Left lung (tissue), 14 donors: ENCODE results near the gene FAM133A. TPM values are rescaled to one million over a fixed set of nuclear protein-coding genes. Genes with fewer than 3 reads are reported as not detected.

Source experiments
- ATAC-seq: fragments of 200-7000 bp; cut with Tn5 transposase; one replicate; pipeline ENCODE4 v1.9.1; 2020; ENCODE audit warnings: moderate library complexity
- DNase-seq, 4 donors: peaks; one replicate each; pipeline ENCODE4 v3.0.0-alpha.2; 2013 to 2020
- H3K27ac ChIP-seq, 2 donors: fragments of 200-600 bp; sonication (generic) in 1 of 2; one replicate each; pipeline versions ENCODE4 v1.5.0 to v1.8.0; 2020 to 2021
- H3K27me3 ChIP-seq, 2 donors: fragments of 200-600 bp; sonication (generic) in 1 of 2; one replicate each; pipeline versions ENCODE4 v1.5.0 to v1.8.0; 2020 to 2021
- H3K36me3 ChIP-seq, 2 donors: fragments of 200-600 bp; sonication (generic) in 1 of 2; one replicate each; pipeline versions ENCODE4 v1.5.0 to v1.8.0; 2020 to 2021
- H3K4me1 ChIP-seq, 2 donors: fragments of 200-600 bp; one replicate each; pipeline ENCODE4 v1.8.0; 2021
- H3K4me3 ChIP-seq, 2 donors: fragments of 200-600 bp; sonication (generic) in 1 of 2; one replicate each; pipeline versions ENCODE4 v1.5.0 to v1.8.0; 2020 to 2021; ENCODE audit warnings: mild to moderate bottlenecking in 1 of 2
- H3K9me3 ChIP-seq, 2 donors: fragments of 200-600 bp; sonication (generic) in 1 of 2; one replicate each; pipeline versions ENCODE4 v1.5.0 to v1.8.0; 2020 to 2021
- CTCF ChIP-seq, 2 donors: fragments of 200-600 bp; sonication (generic) in 1 of 2; IDR thresholded peaks; one replicate each; pipeline versions ENCODE4 v1.5.0 to v1.8.0; 2021; ENCODE audit warnings: antibody characterized with exemption in 2 of 2
- intact Hi-C, 2 donors: fragments of 100-400 bp; cut with DNase I; formaldehyde crosslinking; loops; one replicate each; pipeline versions ENCODE4 v1.11.2 to v1.14.2; 2022
- long read RNA-seq, 12 donors: library from polyadenylated mRNA in 2 of 12; unstranded in 2 of 12; transcript quantifications; one replicate each; pipeline ENCODE4 v2.0.0 and lab custom pipeline, GENCODE V29; 2019 to 2026
- polyA plus RNA-seq, 6 donors: library from polyadenylated mRNA; unstranded; fragments of 120-200 nt; gene quantifications; one replicate each; pipeline ENCODE4 v1.2.1, GENCODE V29; 2013; ENCODE audit not compliant: insufficient read length in 6 of 6
- total RNA-seq, 2 donors: library from RNA; stranded (reverse); fragmentation: NEBNext Ultra II Directional; extraction: Animal tissue kit (Norgen Biotek cat#: 25700); gene quantifications; one replicate each; pipeline ENCODE4 v1.2.1, GENCODE V29; 2021
- donor health status: DM: no; HTN: yes; CAD: no.
- donor health status: DM: no; HTN: no; CAD: no.

Gene FAM133A
- not detected for total RNA-seq
- polyA plus RNA-seq = under 1 TPM; 0.08 to 0.17 (median 0.14) TPM
- long read RNA-seq, donor 1 = 0 reads
- long read RNA-seq, donor 2 = 0 reads
- long read RNA-seq, donor 3 = 0 reads
- long read RNA-seq, donor 4 = 0 reads
- long read RNA-seq, donor 5 = 0 reads
- long read RNA-seq, donor 6 = 0 reads
- long read RNA-seq, donor 7 = 0 reads
- long read RNA-seq, donor 8 = 0 reads
- long read RNA-seq, donor 9 = 0 reads
- long read RNA-seq, donor 10 = 0 reads
- long read RNA-seq, donor 11 = 0 reads
- long read RNA-seq, donor 12 = 0 reads

GRCh38 chrX:93673869-93674271, at the start of gene FAM133A:
FAM133A (plus strand) TSS chrX:93674206; CDS start chrX:93709420, 35,214 bp downstream.
- intact Hi-C loops = no loop called here
- peak in 1 of 4 donors; percentile 12 for DNase-seq
- no peaks in the 10 kb centered on the region for H3K9me3 ChIP-seq
- peaks cover 14 to 41% of the 10 kb centered on the region in 2 donors for H3K27me3 ChIP-seq
- no peaks in the 10 kb centered on the region for H3K36me3 ChIP-seq
- TF ChIP-seq CTCF (IDR thresholded peaks at IDR 0.05) = no peak
- no peaks in the 10 kb centered on the region for H3K4me1 ChIP-seq
- H3K27ac ChIP-seq = peak within 1 kb of the TSS; percentile 18 to 46
- H3K4me3 ChIP-seq = peak within 1 kb of the TSS; percentile 31 to 41
- peak; percentile 53 for ATAC-seq

GRCh38 chrX:93637591-93637990, 36.4 kb upstream of the FAM133A start:
- intact Hi-C loops = no loop called here

GRCh38 chrX:93649381-93649780, 24.6 kb upstream of the FAM133A start:
- ATAC-seq = no peak
- no peaks in the 10 kb centered on the region for H3K9me3 ChIP-seq
- intact Hi-C loops = no loop called here

More at GRCh38 chrX:93637591-93637990, 36.4 kb upstream of the FAM133A start:
- Histone ChIP-seq H3K36me3 (no peaks in the 10 kb centered on the region), H3K27ac (no peak overlapping the region), H3K4me3 (no peak overlapping the region), H3K9me3 (peaks cover 0 to 2% of the 10 kb centered on the region in 2 donors), H3K27me3 (peaks cover 0 to 4% of the 10 kb centered on the region in 2 donors), H3K4me1 (no peaks in the 10 kb centered on the region)
- peak in 1 of 4 donors; percentile 5 for DNase-seq
- no peak for ATAC-seq
- no peak for TF ChIP-seq CTCF (IDR thresholded peaks at IDR 0.05)

GRCh38 chrX:93660575-93660974, 13.4 kb upstream of the FAM133A start:
- no peak for TF ChIP-seq CTCF (IDR thresholded peaks at IDR 0.05)
- no peak overlapping the region for H3K4me3 ChIP-seq
- intact Hi-C loops = no loop called here
- no peak for ATAC-seq
- H3K36me3 ChIP-seq = no peaks in the 10 kb centered on the region
- H3K27me3 ChIP-seq = no peaks in the 10 kb centered on the region
- H3K9me3 ChIP-seq = no peaks in the 10 kb centered on the region
- no peaks in the 10 kb centered on the region for H3K4me1 ChIP-seq
- no peak overlapping the region for H3K27ac ChIP-seq
- DNase-seq = peak in 1 of 4 donors; percentile 6

More at GRCh38 chrX:93649381-93649780, 24.6 kb upstream of the FAM133A start:
- Histone ChIP-seq H3K27me3 (no peaks in the 10 kb centered on the region), H3K36me3 (no peaks in the 10 kb centered on the region), H3K27ac (no peak overlapping the region), H3K4me1 (no peaks in the 10 kb centered on the region), H3K4me3 (no peak overlapping the region)
- no peak for TF ChIP-seq CTCF (IDR thresholded peaks at IDR 0.05)
- DNase-seq = no peak

- peak within 1 kb of the TSS; percentile 18 to 46 for H3K27ac ChIP-seq
- H3K27me3 ChIP-seq = peaks cover 14 to 41% of the 10 kb centered on the region in 2 donors
- peak within 1 kb of the TSS; percentile 31 to 41 for H3K4me3 ChIP-seq
- no peaks in the 10 kb centered on the region for H3K36me3 ChIP-seq
- H3K9me3 ChIP-seq = no peaks in the 10 kb centered on the region
- no peak for TF ChIP-seq CTCF (IDR thresholded peaks at IDR 0.05)
- intact Hi-C loops = no loop called here
- DNase-seq = peak; percentile 47 to 80 (median 72)
- ATAC-seq = peak; percentile 97
- H3K4me1 ChIP-seq = no peaks in the 10 kb centered on the region
These were observed 744 bp upstream of the FAM133A start, which contains the start of gene NAP1L3 for GRCh38 chrX:93673056-93673868. NAP1L3 (minus strand) TSS chrX:93673578; CDS start chrX:93673304, 274 bp downstream.
